ENCODE results near the gene NDRG4.
A peak's percentile ranks its signal among the peaks of the same experiment; 100 is the strongest.

Gene NDRG4

DNA sequence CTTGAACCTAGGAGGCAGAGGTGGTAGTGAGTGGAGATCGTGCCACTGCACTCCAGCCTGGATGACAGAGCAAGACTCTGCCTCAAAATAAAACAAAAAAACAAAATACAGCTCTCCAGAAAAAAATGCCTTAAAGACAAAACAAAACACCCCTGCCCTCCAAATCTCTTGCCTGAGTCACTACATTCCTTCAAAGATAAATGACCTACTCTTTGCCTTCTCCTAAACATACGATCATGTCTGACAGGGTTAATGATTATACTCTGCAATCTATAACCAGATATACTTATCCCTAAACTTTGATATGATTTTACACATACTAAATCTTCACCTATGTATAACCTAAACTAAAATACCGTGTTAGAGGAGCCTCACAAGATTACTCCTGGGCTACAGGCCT is 13.9 kb downstream of the NDRG4 start:
- in situ Hi-C loops (cut with MboI; ENCODE audit: low sequenced_read_pairs, unreplicated experiment): loop anchor here (10.0 kb wide), 1 partner anchor 141 kb away; no protein-coding TSS in a partner anchor
- DNase-seq (ENCODE audit: low spot score): no peak
- TF ChIP-seq, protein P1, sequence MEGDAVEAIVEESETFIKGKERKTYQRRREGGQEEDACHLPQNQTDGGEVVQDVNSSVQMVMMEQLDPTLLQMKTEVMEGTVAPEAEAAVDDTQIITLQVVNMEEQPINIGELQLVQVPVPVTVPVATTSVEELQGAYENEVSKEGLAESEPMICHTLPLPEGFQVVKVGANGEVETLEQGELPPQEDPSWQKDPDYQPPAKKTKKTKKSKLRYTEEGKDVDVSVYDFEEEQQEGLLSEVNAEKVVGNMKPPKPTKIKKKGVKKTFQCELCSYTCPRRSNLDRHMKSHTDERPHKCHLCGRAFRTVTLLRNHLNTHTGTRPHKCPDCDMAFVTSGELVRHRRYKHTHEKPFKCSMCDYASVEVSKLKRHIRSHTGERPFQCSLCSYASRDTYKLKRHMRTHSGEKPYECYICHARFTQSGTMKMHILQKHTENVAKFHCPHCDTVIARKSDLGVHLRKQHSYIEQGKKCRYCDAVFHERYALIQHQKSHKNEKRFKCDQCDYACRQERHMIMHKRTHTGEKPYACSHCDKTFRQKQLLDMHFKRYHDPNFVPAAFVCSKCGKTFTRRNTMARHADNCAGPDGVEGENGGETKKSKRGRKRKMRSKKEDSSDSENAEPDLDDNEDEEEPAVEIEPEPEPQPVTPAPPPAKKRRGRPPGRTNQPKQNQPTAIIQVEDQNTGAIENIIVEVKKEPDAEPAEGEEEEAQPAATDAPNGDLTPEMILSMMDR (IDR thresholded peaks at IDR 0.05; ENCODE audit: borderline replicate concordance, control extremely low read depth, extremely low read depth, insufficient read depth, missing control alignments): no peak

- in situ Hi-C loops (cut with MboI; ENCODE audit: low sequenced_read_pairs, unreplicated experiment): loop anchor here (10.0 kb wide), 1 partner anchor 140 kb away; no protein-coding TSS in a partner anchor
- TF ChIP-seq, protein P1 (IDR thresholded peaks at IDR 0.05; ENCODE audit: borderline replicate concordance, control extremely low read depth, extremely low read depth, insufficient read depth, missing control alignments): no peak
- DNase-seq (ENCODE audit: low spot score): peak; percentile 90
These were observed 15.4 kb downstream of the NDRG4 start, which contains the start of gene SETD6 for GRCh38 chr16:58515125-58515870. Gene SETD6 (plus strand): TSS chr16:58515517. CDS start chr16:58515538, 21 bp downstream.

GRCh38 chr16:58515871-58516767 is 16.2 kb downstream of the NDRG4 start:
- TF ChIP-seq, protein P1 (IDR thresholded peaks at IDR 0.05; ENCODE audit: borderline replicate concordance, control extremely low read depth, extremely low read depth, insufficient read depth, missing control alignments): no peak
- peak; percentile 79 for DNase-seq (ENCODE audit: low spot score)
- in situ Hi-C loops (cut with MboI; ENCODE audit: low sequenced_read_pairs, unreplicated experiment): loop anchor here (10.0 kb wide), 1 partner anchor 139 kb away; no protein-coding TSS in a partner anchor

- in situ Hi-C loops (cut with MboI; ENCODE audit: low sequenced_read_pairs, unreplicated experiment): loop anchor here (10.0 kb wide), 1 partner anchor 138 kb away; no protein-coding TSS in a partner anchor
- TF ChIP-seq, protein P1 (IDR thresholded peaks at IDR 0.05; ENCODE audit: borderline replicate concordance, control extremely low read depth, extremely low read depth, insufficient read depth, missing control alignments): no peak
- DNase-seq (ENCODE audit: low spot score): no peak
These were observed 16.8 kb downstream of the NDRG4 start for GRCh38 chr16:58516768-58517107.

DNA sequence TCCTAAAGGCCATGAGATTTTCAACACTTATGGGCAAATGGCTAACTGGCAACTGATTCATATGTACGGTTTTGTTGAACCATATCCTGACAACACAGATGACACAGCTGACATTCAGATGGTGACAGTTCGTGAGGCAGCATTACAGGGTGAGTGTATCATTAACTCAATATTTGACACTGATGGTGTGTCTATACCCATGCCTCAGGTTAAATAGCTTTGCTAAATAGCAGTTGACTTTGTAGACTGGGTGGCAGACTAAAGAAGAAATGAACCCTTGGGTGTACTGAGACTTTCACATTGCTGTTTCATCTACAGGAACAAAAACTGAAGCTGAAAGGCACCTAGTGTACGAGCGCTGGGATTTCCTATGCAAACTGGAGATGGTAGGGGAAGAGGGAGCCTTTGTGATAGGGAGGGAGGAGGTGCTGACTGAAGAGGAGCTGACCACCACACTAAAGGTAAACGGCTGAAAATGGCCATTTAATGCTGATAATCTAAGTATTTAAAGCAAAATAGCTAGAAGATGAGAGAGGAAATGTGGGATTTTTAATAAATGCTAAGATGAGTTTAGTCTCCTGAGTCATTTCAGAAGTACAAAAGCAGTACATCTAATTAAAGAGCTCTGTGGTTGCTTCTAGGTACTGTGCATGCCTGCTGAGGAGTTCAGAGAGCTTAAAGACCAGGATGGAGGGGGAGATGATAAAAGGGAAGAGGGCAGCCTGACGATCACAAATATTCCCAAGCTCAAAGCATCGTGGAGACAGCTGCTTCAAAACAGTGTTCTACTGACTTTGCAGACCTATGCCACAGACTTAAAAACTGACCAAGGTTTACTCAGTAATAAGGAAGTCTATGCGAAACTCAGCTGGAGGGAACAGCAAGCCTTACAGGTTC is 18.4 kb downstream of the NDRG4 start:
- peak; percentile 58 for DNase-seq (ENCODE audit: low spot score)
- TF ChIP-seq, protein P1 (IDR thresholded peaks at IDR 0.05; ENCODE audit: borderline replicate concordance, control extremely low read depth, extremely low read depth, insufficient read depth, missing control alignments): no peak
- in situ Hi-C loops (cut with MboI; ENCODE audit: low sequenced_read_pairs, unreplicated experiment): loop anchor here (10.0 kb wide), 1 partner anchor 136 kb away; no protein-coding TSS in a partner anchor

All from GM13976 (cell line).